GM19438 (cell line): Measurements from ENCODE around the gene CHID1.

Source experiments
- ATAC-seq: cut with Tn5 transposase; IDR thresholded peaks from one replicate; pipeline ENCODE4 v1.9.1; 2021; ENCODE audit warnings: low read depth; ENCODE audit not compliant: unreplicated experiment

The CHID1 gene

DNA sequence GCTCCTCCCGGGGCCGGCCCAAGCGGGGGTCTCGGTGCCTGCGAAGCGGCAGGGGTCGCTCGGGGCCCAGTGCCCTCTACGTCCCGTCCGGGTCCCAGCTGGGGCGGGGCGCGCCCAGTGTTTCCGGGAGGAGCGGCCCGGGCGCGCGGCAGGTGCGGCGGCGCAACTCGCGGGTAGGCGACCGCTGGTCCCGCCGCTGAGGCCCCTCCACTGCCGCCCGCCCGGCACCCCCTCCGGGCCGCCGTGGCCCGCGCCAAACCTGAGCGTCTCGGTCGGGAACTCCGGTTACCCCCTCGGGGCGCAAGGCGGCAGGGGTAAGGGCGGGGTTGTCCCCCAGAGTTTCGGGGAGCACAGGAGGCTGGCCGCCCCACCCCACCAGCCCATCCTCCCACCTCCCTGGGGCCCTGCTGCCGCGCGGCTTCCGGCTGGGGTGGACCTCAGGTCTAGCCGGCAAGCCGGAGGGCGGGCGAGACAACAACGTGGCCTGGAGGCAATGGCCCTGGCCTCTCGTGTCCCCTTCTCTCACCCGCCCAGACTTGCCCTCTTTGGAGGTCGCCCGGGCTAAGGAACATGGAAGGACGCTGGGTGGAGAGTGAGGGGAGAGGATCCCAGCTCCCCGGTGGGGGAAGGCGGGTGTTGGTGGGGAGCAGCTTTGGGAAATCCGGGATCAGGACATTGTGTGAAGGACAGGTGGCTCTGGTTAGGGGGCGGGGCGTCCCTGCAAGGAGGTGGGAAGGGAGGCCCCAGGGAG lies 83.3 kb downstream of the CHID1 start:
- peak; percentile 43 for ATAC-seq

DNA sequence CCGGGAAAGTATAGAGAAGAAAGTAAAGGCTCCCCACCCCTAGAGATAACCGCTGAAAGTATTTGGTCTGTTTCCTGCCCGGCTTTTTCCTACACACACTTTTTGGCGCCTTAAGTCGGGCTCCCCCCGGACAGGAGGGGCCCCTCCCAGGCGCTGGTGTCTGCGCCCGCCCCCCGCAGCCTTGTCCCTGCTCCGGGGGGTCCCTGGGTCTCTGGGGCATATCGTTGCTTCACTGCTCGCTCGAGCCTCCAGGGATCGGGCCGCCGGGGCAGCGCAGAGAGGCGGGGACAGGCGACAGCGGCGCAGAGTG lies 83.8 kb downstream of the CHID1 start:
- peak; percentile 1 for ATAC-seq

DNA sequence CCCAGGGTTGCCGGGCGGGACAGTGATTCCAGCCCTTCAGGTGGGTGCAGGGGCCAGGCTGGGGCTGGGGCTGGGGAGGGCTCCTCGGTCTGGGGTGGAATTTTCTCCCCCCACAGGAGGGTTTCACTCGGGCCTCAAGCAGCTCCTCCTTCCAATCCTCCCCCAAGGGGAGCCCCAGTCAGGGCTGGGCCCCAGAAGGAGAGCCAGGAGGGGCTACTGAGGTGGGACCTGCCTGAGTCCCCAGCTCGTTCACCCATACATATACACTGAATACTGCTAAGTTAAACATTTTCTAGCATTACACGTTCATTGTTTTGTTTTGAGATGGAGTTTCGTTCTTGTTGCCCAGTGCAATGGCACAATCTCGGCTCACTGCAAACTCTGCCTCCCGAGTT lies 84.4 kb downstream of the CHID1 start:
- no peak for ATAC-seq

- no peak for ATAC-seq
These were observed 85.0 kb downstream of the CHID1 start for GRCh38 chr11:825366-826226.

DNA sequence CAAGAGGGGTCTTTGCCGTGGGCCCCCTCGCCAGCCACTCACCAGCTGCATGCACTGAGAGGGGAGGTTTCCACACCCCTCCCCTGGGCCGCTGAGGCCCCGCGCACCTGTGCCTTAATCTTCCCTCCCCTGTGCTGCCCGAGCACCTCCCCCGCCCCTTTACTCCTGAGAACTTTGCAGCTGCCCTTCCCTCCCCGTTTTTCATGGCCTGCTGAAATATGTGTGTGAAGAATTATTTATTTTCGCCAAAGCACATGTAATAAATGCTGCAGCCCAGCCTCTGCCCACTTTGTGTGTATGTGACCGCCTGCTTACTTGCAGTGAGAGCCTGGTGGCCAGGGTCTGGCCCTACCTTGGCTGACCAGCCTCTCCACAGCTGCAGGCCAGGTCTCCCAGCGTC lies 85.7 kb downstream of the CHID1 start:
- ATAC-seq = no peak

- ATAC-seq = no peak
These were observed 86.2 kb downstream of the CHID1 start for GRCh38 chr11:824292-824880.

DNA sequence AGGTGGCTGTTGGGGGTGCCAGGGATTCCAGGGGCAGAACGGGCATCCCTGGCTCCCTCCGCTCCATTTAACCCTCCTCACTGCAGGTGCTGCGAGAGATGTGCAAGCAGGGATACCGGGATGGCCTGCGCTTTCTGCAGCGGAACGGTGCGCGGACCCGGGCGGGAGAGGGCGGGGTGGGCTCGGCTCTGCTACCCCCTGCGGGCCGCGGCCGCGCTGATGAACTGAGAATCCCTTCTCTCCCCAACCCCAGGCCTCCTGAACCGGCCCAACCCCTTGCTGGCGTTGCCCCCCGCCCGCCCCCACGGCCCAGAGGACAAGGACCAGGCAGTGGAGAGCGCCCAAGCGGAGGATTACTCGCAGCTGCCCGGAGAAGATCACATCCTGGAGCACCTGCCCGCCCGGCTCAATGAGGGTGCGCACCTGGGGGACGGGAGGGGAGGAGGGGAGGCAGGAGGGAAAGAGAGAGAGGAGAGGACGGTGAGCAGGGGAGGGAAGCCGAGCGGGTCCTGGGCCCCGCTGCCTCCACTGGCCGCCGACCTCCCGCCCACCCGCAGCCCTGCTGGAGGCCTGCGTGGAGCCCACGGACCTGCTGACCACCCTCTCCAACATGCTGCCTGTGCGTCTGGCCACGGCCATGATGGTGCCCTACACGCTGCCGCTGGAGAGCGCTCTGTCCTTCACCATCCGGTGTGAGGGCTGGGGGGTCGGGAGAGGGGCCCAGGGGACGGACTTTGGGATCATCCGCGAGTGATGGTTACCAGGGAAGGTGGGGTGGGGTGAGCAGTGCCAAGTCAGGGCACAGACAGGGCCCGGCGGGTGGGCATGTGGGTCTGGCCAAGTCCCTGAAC lies 86.9 kb downstream of the CHID1 start:
- no peak for ATAC-seq

DNA sequence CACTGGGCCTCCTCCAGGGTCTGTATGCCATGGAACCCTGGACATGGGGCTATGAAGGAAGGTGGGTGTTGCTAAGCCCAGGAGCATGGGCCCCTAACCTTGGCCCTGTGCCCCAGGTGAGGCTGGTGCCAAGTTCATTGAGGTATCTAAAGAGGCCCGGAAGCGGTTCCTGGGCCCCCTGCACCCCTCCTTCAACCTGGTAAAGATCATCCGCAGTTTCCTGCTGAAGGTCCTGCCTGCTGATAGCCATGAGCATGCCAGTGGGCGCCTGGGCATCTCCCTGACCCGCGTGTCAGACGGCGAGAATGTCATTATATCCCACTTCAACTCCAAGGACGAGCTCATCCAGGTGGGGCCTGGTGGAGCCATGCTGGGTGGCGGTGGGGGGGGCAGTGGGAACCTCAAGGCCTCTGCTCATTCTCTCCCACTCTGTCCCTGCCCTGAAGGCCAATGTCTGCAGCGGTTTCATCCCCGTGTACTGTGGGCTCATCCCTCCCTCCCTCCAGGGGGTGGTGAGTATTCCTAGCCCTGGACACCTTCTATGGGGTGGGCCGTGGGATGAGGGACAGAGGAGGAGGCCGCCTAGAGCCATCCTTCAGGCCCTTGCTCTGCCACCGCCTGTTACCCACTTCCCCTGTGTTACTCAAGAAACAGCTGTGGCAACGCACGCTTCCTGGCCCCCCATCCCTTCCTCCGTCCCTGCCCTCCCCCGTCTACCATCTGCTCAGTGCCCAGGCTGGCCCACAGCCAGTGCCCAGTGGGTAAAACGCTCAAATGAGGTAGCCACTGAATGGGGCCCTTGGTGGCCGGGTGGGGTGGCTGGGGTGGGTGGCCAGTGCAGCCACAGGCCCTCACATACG lies 88.9 kb downstream of the CHID1 start:
- no peak for ATAC-seq

- ATAC-seq = no peak
These were observed 89.7 kb downstream of the CHID1 start for GRCh38 chr11:820655-821511.

DNA sequence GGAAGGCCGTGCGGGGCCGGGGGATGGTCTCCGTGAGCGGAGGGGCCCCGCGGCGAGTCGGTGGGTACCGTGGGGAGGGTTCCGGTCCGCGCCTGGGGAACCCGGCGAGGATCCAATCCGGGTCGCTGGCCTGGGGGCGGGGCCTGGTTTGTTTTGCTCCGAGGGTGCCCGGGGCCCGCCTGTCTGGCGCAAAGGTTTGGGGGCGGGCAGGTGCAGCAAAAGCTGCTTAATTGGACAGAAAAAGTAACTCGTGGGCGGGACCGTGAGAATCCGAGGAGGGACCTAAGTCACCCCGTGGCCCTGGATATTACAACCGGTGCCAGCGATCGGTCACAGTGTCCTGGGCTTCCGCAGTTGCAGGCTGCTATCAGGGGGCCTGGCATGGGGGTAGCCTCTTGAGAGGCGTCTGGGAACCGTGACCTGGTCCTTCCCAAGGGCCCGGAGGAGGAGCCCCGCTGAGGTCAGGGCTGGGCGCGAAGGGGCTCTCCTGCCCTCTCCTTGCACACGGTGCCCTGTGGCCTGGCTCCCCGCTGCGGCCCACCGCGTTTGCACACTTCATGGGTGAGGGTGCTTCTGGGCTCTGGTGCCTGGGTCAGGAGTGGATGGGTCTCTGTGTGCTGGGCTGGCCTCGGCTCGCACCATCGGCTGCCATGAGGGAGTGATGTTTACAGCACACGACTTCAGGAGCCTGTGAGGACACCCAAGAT lies 90.5 kb downstream of the CHID1 start:
- ATAC-seq = peak; percentile 67

GRCh38 chr11:819129-819931 lies 91.3 kb downstream of the CHID1 start:
- ATAC-seq = peak; percentile 55

GRCh38 chr11:818396-819128 lies 92.0 kb downstream of the CHID1 start, which contains the start of gene PNPLA2:
Gene PNPLA2, plus strand, starts transcription at chr11:818914. Its CDS starts 805 bp downstream, at chr11:819719.
- no peak for ATAC-seq
